Activated gamma-delta T cell treated with Interleukin-2 at 50 U/mL for 16 hours (primary cell): ENCODE results near the gene SUMF2.
"Not testable (repeated sequence)": the region's sequence is repeated elsewhere in the genome, so short reads cannot be mapped to it uniquely, and the experiment has no call there.

Experiments used
- DNase-seq: peaks from one replicate; pipeline ENCODE4 v3.0.0-alpha.2; 2020

Gene SUMF2

DNA sequence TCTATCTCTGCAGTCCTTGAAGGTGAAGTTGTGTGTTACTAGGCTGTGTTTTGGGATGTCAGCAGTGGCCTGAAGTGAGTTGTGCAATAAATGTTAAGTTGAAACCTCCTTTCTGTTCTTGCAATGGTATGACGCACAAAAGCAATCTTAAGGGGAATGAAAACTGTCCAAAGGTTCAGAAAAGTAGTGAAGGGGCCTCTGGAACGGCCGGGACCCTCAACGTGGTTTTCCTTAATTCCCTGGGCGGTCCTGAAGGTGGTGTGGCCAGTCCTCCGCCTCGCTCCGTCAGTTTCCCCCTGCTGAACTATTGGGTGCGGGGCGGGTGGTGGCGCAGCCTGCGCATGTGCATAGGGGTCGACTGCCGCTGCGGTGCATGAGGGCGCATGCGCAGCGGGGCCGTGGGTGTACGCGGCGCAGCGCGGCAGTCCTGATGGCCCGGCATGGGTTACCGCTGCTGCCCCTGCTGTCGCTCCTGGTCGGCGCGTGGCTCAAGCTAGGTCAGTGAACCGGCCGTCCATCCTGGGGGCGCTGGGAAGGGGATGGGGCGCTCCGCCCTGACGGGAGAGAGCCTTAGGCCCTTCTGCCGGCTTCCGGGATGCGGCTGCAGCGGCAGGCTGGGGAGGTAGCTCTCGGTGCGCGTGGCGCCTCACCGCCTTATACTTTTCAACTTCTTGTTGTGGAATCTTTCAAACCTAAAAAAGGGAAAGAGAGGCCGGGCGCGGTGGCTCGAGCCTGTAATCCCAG lies at the start of gene SUMF2:
SUMF2 (plus strand) TSS at position 405 of the 744 bp plus-strand sequence; CDS start at position 431, 26 bp downstream.
- peak; percentile 88 for DNase-seq

DNA sequence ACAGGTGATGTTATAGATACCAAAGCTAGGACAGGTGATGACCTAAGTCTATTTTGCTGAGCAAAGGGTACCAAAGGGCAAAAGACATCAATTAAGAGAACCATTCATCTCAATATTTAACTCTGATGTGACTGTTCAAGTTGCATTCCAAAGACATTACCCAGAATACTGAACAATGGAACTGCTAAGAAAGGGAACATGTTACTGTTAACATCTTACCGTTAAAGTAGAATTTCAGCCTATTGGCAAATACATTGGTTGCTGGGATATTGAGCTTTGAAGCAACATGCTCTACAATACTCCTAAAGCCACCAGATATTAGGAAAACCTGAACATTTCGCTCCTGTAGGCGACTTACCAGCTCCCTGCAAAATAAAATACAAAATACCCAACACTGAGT lies 47.1 kb upstream of the SUMF2 start:
- not testable (repeated sequence) for DNase-seq

- no peak for DNase-seq
These were observed 44.6 kb upstream of the SUMF2 start for GRCh38 chr7:56019501-56019900.

DNA sequence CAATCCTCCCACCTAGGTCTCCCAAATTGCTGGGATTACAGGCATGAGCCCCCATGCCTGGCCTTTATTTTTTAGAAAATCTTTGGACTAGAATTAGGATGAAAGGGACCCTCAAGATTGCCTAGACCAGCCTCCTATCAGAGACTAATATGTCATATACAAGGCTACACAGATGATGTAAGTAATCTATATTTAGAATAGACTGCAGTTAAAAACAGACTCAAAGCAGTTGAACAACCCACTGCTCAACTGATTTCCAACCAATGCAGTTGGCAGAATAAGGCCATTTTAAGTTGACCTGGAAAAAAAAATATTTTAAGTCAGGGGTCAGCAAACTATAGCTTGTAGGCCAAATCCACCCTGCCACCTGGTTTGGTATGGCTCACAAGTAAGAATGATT lies 40.6 kb upstream of the SUMF2 start:
- no peak for DNase-seq

DNA sequence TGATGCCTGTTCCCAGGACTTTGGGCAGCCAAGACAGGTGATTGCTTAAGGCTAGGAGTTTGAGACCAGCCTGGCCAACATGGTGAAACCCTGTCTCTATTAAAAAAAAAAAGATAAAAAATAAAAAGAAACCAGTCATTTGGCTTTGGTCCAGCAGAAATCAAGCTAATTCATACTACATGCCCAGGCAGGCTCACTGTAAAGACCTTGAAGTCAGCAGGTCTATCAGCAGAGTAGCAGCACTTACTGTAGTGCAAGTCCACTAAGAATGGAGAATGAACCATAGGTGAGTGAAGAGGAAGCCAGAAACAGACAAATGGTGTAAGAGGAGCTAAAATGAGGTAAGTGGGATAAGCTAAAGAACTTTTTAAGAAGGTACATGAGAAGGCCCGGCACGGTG lies 37.5 kb upstream of the SUMF2 start:
- no peak for DNase-seq

DNA sequence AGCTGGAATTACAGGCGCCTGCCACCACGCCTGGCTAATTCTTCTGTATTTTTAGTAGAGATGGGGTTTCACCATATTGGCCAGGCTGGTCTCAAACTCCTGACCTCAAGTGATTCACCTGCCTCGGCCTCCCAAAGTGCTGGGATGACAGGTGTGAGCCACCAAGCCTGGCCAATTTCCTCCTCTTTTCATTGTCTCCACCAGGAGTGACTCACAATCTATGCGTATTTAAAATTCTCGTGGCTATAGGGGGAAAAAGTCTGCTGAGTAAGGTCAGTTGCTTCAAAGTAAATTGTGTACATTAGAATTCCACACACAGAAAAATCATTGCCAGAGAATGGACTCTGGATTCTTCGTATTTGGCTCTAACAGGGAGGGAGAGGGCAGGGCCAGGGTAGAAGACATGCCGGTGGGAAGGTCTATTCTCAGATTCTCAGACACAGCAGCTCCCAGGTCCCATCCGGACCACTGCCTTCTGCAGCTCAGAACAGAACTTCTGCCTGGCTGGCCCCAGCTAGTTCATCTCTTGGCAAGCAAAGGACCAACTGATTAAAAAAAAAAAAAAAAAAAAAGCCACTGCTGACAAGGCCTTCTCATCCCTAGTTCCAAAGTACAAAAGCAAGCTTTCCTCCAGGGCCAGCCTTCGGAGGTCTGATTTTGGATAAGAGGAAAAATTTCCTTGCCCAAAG lies 35.0 kb upstream of the SUMF2 start:
- DNase-seq, result no peak

DNA sequence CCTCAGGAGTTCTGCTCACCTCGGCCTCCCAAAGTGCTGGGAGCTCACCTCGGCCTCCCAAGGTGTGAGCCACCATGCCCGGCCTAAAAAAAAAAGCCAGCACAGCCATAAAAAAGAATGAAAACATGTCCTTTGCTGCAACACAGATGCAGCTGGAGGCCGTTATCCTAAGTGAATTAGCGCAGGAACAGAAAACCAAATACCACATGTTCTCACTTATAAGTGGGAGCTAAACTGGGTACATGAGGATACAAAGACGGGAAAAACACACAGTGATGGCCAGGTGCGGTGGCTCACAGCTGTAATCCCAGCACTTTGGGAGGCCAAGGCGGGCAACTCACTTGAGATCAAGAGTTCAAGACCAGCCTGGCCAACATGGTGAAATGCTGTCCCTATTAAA lies 33.7 kb upstream of the SUMF2 start:
- DNase-seq, result no peak

DNA sequence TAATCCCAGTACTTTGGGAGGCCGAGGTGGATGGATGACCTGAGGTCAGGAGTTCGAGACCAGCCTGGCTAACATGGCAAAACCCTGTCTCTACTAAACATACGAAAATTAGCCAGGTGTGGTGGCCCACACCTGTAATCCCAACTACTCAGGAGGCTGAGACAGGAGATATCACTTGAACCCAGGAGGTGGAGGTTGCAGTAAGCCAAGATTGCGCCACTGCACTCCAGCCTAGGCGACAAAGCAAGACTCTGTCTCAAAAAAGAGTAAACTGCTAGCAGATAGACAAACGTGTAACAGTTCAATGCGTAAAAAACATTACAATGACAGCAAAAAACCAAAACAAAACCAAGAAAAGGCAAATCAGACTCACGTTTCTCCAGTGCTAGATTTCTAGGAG lies 32.5 kb upstream of the SUMF2 start:
- not testable (repeated sequence) for DNase-seq

DNA sequence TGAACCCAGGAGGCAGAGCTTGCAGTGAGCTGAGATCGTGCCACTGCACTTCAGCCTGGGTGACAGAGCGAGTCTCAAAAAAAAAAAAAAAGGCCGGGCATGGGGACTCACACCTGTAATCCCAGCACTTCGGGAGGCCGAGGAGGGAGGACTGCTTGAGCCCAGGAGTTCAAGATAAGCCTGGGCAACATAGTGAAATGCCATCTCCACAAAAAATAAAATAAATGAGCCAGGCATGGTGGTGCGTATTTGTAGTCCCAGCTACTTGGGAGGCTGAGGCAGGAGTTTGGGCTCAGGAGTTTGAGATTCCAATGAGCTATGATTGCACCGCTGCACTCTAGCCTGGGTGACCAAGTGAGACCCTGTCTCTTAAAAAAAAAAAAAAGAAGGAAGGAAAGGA lies 31.5 kb upstream of the SUMF2 start:
- not testable (repeated sequence) for DNase-seq

DNA sequence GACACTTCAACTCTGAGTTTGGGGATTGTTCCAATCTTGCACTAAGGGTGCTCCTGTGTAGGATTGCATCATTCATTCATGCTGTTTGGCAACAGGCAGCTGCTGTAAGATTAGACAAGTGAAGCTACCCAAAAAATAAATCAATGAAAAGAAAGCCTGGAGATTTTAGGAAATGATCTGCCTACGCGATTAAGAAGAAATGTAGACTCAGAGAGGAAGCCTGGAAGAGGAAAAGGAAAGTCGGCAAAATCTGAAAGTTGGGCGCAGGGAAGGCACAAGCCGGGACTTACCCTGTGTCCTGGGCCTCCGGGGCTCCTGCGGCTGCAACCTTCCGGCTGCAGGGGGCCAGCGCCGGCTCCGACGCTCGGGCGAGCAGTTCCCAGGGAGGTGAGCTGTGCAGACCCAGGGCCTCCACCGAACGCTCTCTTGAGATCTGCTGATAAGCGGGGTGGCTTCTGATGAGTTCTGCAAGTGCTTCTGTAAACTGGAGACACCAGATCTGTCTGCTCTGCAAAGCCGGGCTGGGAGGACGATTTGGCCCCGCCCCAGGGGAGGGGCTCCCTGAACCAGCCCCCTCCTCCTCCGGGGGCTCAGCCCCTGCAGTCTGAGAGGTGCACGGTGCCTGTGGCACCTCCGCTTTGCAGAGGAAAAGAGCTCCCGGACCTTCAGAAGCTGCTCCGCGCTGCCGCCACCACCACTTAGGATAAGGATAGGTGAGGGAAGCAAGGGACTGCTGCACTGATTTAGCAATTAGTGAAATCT lies 30.2 kb upstream of the SUMF2 start:
- peak; percentile 75 for DNase-seq

DNA sequence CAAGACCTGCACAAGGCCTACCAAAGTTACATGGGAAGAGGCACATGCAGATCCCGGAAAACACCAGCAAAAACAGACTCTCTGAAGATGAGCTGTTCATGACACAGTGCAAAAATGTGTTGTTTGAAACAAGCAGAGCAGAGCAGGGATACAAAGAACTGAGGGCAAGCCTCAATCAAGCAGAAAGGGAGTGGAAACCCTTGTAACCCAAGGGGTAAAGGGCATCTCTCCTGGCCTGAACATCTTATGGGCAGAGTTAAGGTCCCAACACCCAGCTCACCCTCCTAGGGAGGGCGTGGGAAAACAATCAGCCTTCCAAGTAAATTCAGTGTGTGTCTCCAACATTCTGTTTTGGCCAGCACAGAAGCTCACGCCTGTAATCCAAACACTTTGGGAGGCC lies 23.4 kb upstream of the SUMF2 start:
- no peak for DNase-seq

DNA sequence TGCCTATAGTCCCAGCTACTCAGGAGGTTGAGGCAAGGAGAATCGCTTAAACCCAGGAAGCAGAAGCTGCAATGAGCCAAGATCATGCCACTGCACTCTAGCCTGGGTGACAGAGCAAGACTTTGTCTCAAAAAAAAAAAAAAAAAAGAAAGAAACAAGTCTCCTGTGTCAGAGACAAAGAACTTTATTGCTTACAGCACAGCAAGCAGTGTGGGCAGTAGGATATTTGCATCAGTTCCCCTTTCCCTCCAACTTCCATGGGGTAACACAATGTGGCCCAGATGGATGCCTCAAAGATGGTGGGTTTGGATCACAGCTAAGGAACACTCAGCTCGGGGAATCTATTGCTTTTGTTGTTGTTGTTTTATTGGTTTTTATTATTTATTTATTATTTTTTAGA lies 18.3 kb upstream of the SUMF2 start:
- DNase-seq, result not testable (repeated sequence)

DNA sequence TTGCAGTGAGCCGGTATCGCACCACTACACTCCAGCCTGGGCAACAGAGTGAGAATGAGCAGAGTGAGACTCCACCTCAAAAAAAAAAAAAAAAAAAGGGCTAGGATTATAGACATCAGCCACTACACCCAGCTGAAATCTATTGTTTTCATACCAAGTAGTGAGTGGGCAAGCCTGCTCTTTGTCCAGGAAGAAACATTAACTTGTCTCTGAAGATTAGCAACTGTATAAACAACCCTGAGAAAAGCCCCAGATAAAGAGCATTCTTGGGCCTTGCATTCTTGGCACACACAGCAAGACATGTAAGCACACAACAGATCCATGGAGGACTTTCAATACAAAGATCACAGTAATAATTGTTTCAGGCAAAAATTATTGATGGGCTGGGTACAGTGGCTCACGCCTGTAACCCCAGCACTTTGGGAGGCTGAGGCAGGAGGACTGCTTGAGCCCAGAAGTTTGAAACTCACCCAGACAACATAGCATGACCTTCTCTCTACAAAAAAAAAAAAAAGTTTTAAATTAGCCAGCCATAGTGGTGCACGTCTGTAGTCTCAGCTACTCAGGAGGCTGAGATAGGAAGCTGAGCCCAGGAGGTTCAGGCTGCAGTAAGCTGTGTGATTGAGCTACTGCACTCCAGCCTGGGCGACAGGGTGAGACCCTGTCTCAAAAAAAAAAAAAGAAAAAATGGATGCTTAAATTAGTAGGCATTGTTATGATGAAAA lies 17.2 kb upstream of the SUMF2 start:
- DNase-seq, result no peak

GRCh38 chr7:56047446-56048116 lies 16.5 kb upstream of the SUMF2 start:
- DNase-seq, result not testable (repeated sequence)

DNA sequence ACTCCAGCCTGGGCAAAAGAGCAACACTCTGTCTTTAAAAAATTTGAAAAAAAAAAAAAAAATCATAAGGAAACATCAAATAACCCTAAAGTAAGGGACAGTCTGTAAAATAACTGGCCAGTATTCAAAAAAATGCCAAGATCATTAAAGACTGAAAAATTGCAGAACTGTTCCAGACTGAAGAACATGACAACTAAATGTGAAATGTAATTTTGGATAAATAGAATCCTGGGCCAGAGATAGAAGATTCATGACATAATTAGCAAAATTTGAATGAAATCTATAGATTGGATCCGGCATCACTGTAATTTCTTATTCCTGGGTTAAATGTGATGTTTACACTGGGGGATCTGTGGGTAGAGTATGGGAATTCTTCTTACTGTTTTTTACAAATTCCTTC lies 15.8 kb upstream of the SUMF2 start:
- DNase-seq, result no peak

DNA sequence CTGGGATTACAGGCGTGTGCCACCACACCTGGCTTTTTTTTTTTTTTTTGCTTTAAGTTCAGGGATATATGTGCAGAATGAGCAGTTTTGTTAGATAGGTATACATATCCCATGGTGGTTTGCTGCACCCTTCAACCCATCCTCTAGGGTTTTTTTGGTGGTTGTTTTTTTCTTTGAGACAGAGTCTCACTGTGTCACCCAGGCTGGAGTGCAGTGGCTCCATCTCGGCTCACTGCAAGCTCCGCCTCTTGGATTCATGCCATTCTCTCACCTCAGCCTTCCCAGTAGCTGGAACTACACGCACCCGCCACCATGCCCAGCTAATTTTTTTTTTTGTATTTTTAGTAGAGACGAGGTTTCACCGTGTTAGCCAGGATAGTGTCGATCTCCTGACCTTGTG lies 15.3 kb upstream of the SUMF2 start:
- DNase-seq, result not testable (repeated sequence)

GRCh38 chr7:56051053-56051338 lies 13.1 kb upstream of the SUMF2 start:
- DNase-seq, result no peak

GRCh38 chr7:56051339-56052191 lies 12.5 kb upstream of the SUMF2 start, which contains the start of the genes CCT6A and PSPH:
CCT6A (plus strand) TSS chr7:56051765; CDS start chr7:56051849, 84 bp downstream.
PSPH (minus strand) TSS chr7:56051444; CDS start chr7:56021212, 30,232 bp downstream.
- peak; percentile 83 for DNase-seq

- DNase-seq, result no peak
These were observed 10.7 kb upstream of the SUMF2 start for GRCh38 chr7:56053379-56053778.

DNA sequence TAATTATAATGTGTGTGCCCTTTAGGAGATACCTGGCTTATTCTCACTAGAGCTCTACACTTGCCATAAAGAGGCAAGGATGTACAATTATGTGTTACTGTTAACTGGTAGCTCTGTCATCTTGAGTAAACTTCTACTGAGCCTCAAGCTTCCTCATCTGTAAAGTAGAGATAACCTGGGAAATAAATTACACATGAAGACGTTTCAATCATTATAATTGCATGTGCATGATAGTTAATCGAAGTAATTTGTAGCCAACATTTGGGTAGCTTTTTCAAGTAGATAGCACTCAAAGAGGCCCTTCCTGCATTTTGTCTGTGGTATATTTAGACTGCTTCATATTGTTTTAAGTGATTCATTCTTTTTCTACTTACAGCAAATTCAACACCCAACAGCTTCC lies 10.1 kb upstream of the SUMF2 start:
- no peak for DNase-seq

GRCh38 chr7:56062382-56062781 lies 1.7 kb upstream of the SUMF2 start:
- no peak for DNase-seq

DNA sequence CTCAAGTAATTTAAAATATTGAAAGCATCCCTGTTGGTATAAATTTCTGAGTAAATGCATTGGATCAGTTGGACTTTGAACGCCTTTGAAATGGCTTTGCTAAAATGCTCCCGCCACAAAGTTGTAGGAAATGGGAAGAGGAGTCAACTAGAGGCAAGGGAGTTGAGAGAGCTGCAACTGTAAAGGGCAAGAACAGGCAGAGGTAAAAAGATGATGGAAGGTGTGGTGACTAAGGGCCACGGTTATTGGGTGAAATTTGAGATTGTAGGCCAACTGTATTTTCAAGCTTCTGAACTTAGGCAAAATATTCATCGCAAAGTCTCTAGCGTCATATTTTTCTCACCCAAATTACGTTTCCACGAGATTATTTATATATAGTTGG lies 595 bp upstream of the SUMF2 start:
- no peak for DNase-seq
